ENCODE data around the gene FKBP1B. TPM values are rescaled to one million over a fixed set of nuclear protein-coding genes. Genes with fewer than 3 reads are reported as not detected.
"Not testable (repeated sequence)": the region's sequence is repeated elsewhere in the genome, so short reads cannot be mapped to it uniquely, and the experiment has no call there.

FKBP1B gene
- total and polyA plus RNA-seq, 2 experiments from 2014 or later, result 43.1 to 46.3 TPM

- peaks cover 4% of the 10 kb centered on the region for H3K4me1 ChIP-seq (ENCODE audit: low read depth)
- TF ChIP-seq CTCF (IDR thresholded peaks at IDR 0.05; ENCODE audit: low read depth, low read length), result no peak
- H3K27me3 ChIP-seq, result no peaks in the 10 kb centered on the region
- H3K36me3 ChIP-seq, result peaks cover 3% of the 10 kb centered on the region
- H3K9me3 ChIP-seq (ENCODE audit: low read depth), result no peaks in the 10 kb centered on the region
- DNase-seq (ENCODE audit: low read depth in 1 of 2, low spot score in 1 of 2), result no peak
- H3K4me3 ChIP-seq, result no peak overlapping the region
- no peak overlapping the region for H3K27ac ChIP-seq
These were observed 37.5 kb downstream of the FKBP1B start for GRCh38 chr2:24087032-24087431.

DNA sequence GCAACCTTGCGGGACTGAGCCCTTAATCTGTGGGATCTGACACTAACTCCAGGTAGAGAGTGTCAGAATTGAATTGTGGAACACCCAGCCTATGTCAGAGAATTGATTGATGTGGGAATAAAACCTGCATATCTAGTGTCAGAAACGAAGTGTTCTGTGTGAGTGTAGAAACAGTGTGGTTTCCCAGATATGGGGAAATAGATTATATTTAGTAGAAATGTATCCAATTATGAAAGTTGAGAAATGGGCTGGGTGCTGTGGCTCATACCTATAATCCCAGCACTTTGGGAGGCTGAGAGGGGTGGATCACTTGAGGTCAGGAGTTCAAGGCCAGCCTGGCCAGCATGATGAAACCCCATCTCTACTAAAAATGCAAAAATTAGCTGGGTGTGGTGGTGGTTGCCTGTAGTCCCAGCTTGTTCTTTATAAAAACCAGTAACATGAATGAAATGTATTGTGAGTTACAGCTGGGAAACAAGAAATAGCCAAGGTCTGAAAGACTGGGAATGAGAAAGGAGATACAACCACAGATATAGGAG is 39.3 kb downstream of the FKBP1B start:
- Histone ChIP-seq H3K9me3 (ENCODE audit: low read depth) (no peaks in the 10 kb centered on the region), H3K27ac (no peak overlapping the region), H3K36me3 (no peaks in the 10 kb centered on the region), H3K4me3 (no peak overlapping the region), H3K4me1 (ENCODE audit: low read depth) (no peaks in the 10 kb centered on the region), H3K27me3 (no peaks in the 10 kb centered on the region)
- no peak for TF ChIP-seq CTCF (IDR thresholded peaks at IDR 0.05; ENCODE audit: low read depth, low read length)
- no peak for DNase-seq (ENCODE audit: low read depth in 1 of 2, low spot score in 1 of 2)

GRCh38 chr2:24093270-24093669 is 43.7 kb downstream of the FKBP1B start:
- H3K9me3 ChIP-seq (ENCODE audit: low read depth); H3K36me3 ChIP-seq; H3K4me1 ChIP-seq (ENCODE audit: low read depth); H3K27ac ChIP-seq; H3K27me3 ChIP-seq; DNase-seq (ENCODE audit: low read depth in 1 of 2, low spot score in 1 of 2); H3K4me3 ChIP-seq: not testable (repeated sequence)

DNA sequence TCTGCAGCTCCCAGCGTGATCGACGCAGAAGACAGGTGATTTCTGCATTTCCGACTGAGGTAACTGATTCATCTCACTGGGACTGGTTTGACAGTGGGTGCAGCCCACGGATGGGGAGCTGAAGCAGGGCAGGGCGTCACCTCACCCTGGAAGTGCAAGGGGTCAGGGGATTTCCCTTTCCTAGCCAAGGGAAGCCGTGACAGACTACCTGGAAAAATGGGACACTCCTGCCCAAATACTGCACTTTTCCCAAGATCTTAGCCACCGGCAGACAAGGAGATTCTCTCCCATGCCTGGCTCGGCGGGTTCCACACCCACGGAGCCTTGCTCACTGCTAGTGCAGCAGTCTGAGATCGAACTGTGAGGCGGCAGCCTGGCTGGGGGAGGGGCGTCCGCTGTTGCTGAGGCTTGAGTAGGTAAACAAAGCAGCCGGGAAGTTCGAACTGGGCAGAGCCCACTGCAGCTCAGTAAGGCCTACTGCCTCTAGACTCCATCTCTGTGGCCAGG is 45.7 kb downstream of the FKBP1B start:
- H3K36me3 ChIP-seq; DNase-seq (ENCODE audit: low read depth in 1 of 2, low spot score in 1 of 2); H3K27me3 ChIP-seq; H3K4me3 ChIP-seq; H3K9me3 ChIP-seq (ENCODE audit: low read depth); H3K27ac ChIP-seq; H3K4me1 ChIP-seq (ENCODE audit: low read depth): not testable (repeated sequence)

DNA sequence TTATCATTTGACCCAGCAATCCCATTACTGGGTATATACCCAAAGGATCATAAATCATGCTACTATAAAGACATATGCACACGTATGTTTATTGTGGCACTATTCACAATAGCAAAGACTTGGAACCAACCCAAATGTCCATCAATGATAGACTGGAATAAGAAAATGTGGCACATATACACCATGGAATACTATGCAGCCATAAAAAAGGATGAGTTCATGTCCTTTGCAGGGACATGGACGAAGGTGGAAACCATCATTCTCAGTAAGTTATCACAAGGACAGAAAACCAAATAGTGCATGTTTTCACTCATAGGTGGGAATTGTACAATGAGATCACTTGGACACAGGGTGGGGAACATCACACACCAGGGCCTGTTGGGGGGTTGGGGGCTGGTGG is 51.2 kb downstream of the FKBP1B start:
- not testable (repeated sequence) for DNase-seq (ENCODE audit: low read depth in 1 of 2, low spot score in 1 of 2); H3K36me3 ChIP-seq; H3K4me3 ChIP-seq; H3K9me3 ChIP-seq (ENCODE audit: low read depth); H3K4me1 ChIP-seq (ENCODE audit: low read depth); H3K27ac ChIP-seq; H3K27me3 ChIP-seq

- no peaks in the 10 kb centered on the region for H3K27me3 ChIP-seq
- H3K4me3 ChIP-seq, result no peak overlapping the region
- no peak for DNase-seq (ENCODE audit: low read depth in 1 of 2, low spot score in 1 of 2)
- no peaks in the 10 kb centered on the region for H3K4me1 ChIP-seq (ENCODE audit: low read depth)
- H3K27ac ChIP-seq, result no peak overlapping the region
- no peaks in the 10 kb centered on the region for H3K36me3 ChIP-seq
- TF ChIP-seq CTCF (IDR thresholded peaks at IDR 0.05; ENCODE audit: low read depth, low read length), result no peak
- H3K9me3 ChIP-seq (ENCODE audit: low read depth), result no peaks in the 10 kb centered on the region
These were observed 52.5 kb downstream of the FKBP1B start for GRCh38 chr2:24101992-24102391.

- H3K9me3 ChIP-seq (ENCODE audit: low read depth), result no peaks in the 10 kb centered on the region
- no peaks in the 10 kb centered on the region for H3K27me3 ChIP-seq
- no peaks in the 10 kb centered on the region for H3K36me3 ChIP-seq
- H3K27ac ChIP-seq, result no peak overlapping the region
- H3K4me3 ChIP-seq, result no peak overlapping the region
- H3K4me1 ChIP-seq (ENCODE audit: low read depth), result no peaks in the 10 kb centered on the region
- no peak for DNase-seq (ENCODE audit: low read depth in 1 of 2, low spot score in 1 of 2)
- no peak for TF ChIP-seq CTCF (IDR thresholded peaks at IDR 0.05; ENCODE audit: low read depth, low read length)
These were observed 53.1 kb downstream of the FKBP1B start for GRCh38 chr2:24102677-24103076.

All from cardiac muscle cell (in vitro differentiated cells and primary cell).